ENCODE data around the gene GPR6.

The GPR6 gene, protein sequence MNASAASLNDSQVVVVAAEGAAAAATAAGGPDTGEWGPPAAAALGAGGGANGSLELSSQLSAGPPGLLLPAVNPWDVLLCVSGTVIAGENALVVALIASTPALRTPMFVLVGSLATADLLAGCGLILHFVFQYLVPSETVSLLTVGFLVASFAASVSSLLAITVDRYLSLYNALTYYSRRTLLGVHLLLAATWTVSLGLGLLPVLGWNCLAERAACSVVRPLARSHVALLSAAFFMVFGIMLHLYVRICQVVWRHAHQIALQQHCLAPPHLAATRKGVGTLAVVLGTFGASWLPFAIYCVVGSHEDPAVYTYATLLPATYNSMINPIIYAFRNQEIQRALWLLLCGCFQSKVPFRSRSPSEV

DNA sequence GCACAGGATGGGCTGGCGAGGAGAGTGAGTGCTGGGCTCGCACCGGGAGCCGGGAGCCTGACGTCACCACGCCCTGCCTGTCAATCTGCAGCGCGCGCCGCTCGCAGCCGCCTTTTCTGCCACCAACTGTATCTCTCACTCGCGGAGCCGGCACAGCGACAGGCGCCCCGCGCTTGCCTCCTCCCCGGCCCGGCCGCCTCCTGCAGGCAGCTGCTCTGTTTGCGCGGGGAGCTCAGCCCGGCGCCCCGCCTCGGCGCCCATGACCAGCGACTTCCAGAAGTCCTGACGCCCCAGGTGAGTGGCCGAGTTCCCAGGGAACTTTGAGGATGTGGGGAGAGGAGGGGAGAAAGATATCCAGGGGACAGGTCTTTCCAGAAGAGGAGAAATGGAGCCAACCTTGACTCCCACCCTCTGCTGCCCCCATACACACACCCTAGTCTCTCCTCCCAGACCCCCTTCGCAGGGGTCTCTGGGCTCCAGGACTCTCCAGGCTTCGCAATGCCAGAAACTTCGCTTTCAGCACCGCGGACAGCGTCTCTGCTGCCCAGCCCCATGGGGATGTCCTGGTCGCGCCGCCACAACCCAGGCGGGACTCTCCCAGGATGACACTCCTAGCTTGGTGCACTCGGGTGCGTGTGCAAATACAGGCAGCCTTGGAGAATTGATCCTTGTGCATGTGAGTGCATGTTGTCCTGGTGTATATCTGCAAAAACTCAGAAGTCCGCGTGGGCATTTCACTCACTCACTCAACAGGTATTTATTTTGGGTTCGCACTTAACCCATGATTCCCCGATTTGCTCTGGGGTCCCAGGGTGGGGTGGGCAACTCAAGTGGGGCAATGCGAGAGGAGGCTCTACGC, at the start of gene GPR6:
Gene GPR6, plus strand, starts transcription at position 138 of the 859 bp plus-strand sequence. CDS start 802 bp downstream, outside the sequence.
- DNase-seq (ENCODE audit: low read depth in 1 of 2, low spot score in 1 of 2), result peak in 1 of 2 donors; percentile 5

DNA sequence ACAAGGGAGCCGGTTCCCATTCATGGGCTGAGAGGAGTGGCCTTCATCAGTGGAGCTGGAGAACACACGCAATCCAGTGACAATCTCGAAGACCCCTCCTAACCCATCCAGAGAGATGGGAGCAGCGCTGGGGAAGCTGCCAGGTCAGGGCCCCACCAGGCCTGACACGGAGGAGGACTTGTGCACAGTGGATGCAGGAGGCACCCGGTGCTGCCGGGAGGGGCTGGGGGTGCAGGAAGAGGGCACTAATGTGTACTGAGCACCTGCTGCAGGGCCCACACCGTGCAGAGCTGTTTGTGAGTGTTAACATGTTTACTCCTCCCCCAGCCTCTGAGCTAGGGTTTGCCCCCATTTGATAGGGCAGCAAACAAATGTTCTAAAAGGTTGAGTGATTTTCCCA, 43.8 kb upstream of the GPR6 start:
- no peak for DNase-seq (ENCODE audit: low read depth in 1 of 2, low spot score in 1 of 2)

DNA sequence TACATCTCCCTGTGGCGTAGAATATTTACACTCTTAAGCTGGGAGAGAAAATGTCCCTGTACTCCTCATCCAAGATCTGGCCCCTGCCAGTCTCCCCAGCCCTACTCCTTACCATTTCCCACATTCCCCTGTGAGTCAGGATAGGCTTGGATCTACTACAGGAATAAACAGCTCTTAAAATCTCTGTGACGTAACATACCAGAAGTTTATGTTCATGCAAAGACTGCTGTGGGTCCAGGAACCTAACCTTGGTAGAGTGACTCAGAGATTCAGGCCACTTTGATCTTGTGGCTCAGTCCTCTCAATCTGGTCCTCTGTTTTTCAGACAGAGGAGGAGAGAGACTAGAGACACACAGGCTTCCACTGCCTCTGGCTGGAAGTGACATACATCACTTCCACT, 38.5 kb upstream of the GPR6 start:
- no peak for DNase-seq (ENCODE audit: low read depth in 1 of 2, low spot score in 1 of 2)

DNA sequence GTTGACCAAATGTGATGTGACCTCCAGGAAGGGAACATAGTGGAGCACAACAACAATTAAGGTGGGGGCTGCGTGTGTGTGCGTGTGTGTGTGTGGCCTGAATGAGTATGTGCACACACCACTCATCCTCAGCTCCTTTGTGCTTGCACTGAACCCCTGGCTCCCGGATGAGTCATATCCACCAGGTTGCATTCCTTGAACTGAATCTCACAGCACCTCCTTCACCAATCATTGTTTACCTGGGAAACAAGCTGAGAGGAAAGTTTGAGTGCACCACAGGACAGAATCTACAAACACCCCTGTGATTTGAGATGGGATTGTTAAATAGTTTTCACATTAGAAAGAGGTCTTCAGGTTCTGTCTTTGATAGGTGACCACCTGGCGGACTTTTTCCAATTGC, 33.7 kb upstream of the GPR6 start:
- no peak for DNase-seq (ENCODE audit: low read depth in 1 of 2, low spot score in 1 of 2)

DNA sequence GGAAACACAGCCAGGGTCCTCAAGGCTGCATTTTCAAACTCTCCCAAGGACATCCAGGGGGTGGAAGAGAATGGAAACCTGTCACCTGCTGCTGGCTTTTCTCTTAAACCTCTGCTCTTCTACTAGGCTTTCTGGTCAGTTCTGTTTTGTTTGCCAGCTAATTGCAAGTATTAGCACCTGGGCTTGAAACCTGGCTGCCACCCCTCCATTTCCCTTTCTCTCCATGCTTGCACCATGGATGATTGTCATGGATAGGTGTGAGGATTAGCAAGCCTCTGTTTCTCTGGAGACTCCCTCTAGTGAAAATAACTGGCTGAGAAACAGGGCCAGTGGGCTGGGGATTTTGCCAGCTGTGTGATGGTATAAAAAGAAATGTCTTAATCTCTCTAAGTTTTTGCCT, 33.0 kb upstream of the GPR6 start:
- DNase-seq (ENCODE audit: low read depth in 1 of 2, low spot score in 1 of 2), result no peak

DNA sequence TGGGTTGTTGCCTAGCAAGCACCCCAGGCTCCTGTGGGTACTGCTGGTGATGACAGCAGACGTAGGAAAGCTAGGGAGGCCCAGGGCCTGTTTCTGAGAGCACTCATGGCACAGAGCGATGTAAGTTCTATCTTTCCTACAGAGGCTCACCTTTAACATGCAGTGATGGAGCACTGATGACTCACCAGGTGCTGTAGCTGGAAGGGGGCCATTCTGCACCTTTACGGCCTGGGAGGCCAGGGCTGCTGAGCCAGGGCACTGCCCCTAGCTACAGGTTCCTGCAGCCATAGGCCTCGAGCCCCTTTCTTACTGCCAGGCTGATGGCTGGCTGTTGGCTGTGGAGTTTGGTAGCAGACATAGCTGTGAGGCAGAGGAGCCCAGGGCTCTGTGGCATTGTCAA, 31.1 kb upstream of the GPR6 start:
- DNase-seq (ENCODE audit: low read depth in 1 of 2, low spot score in 1 of 2), result no peak

DNA sequence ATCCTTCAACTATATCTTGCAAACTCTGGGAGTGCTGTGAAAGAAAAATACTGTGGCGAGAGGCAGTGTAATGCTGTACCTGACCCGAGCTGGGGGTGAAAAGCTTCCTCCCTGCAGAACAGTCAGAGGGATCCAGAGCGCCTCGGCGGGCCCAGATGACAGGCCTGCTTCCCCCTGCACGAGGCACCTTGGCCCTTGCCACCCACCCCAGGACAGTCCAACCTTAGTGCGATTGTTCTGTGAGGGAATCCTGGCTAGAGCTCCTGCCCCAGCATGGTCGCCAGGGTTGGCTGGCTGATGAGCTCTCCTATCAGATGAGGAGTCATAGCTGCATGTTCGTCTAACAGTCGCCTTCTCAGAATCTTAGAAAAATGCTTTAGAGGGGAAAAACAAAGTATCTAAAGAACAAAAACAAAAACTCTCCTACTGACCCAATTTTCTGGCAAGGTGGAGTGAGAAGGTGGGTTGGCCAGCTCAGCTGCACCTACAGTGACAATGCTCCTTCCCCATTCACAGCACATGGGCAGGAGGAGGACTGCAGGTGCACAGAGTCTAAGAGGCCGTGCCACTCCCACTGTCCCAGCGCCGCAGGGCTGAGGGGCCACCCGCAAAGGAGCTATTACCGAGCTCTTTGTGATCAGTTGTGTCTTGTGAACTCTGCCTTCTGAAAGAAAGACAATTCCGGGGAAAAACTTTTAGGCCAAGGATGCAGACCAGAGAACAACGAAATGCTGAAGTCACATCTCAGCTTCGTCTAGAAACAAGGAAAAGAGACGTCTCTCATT, 28.6 kb upstream of the GPR6 start:
- DNase-seq (ENCODE audit: low read depth in 1 of 2, low spot score in 1 of 2), result no peak

DNA sequence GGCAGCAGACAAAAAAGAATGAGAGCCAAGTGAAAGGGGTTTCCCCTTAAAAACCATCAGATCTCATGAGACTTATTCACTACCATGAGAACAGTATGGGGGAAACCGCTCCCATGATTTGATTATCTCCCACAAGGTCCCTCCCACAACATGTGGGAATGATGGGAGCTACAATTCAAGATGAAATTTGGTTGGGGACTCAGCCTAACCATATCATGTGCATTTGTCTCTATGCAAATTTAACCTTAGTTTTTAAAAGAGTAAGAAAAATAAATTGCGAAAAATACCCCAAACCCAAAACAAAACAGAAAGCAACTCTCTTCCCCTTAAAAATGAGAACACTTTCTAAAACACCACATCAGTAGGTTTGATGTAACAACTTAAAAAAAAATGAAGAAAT, 22.6 kb upstream of the GPR6 start:
- no peak for DNase-seq (ENCODE audit: low read depth in 1 of 2, low spot score in 1 of 2)

DNA sequence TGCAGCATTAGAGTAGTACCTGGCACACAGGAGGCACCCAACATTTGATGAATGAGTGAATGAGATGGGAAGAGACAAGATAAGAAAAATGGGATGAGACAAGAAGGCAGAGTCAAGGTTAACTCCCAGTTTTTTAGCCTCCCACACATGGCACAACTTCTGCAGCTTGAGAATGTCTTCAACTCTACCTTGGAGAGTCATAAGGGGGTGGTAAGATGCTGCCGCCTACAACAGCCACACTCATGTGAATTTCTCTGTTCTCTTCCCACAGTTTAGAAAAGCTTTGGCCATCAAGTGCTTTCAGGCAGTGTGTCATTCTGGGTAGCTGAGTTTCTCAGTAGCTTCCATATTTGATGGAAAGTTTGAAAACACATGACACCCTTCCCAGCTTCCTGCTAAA, 19.5 kb upstream of the GPR6 start:
- DNase-seq (ENCODE audit: low read depth in 1 of 2, low spot score in 1 of 2), result no peak

DNA sequence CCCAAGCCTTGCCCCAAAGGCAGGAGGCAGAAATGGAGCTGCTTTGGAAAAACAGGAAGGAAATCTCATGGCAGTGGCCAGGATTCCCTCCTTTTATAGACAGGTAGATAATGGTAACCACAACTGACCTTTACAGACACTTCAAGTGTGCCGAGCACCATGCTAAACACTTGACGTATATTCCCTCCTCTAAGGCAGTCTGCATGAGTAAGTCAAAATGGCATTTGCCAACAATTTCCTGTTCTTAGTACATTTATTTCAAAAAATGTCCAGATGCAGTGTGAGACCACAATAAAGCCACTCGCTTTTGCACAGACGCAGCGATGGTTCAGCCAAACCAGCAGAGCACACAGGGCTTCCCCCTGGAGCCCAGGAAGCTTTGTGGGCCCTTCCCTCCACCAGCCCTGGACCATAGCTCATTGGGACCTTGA, 16.5 kb upstream of the GPR6 start:
- no peak for DNase-seq (ENCODE audit: low read depth in 1 of 2, low spot score in 1 of 2)

DNA sequence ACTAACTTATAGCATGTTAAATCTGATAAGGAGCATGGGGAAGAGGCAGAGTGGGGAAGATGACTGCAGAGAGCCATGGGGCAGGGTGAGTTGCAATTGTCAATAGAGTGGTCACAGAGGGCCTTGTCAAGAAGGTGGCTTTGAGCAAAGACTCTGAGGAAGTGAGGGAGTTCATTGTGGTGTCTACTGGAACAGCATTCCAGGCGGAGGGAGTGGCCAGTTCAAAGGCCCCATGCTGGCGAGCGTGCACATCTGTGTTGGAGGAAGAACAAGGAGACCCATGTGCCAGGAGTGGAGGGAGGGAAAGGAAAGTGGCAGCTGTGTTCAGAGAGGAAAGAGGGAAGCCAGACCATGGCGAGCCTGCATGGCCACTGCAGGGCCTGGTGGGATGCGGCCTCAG, 15.8 kb upstream of the GPR6 start:
- DNase-seq (ENCODE audit: low read depth in 1 of 2, low spot score in 1 of 2), result no peak

DNA sequence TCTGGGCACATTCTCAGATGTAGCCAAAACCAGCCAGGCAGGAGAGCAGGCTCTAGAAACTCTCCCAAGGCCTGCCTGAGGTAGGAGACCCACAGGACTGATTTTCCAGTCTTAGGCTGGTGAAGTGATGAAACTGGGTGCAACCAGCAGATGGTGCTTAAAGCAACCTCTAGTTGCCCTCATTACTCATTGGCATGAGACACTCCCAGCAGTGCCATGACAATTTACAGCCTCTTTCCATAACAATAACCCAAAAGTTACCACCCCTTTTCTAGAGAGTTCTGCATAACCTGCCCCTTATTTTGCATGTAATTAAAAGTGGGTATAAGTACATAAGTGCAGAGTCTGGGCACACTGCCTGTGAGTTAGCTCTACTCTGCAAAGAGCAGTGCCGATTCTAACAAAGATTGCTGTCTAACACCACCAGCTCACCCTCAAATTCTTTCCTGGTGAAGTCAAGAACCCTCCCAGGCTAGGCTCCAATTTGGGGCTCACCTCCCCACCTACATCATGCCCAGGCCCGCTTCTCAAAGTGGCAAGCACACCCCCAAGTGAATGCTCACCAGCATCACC, 14.4 kb upstream of the GPR6 start:
- no peak for DNase-seq (ENCODE audit: low read depth in 1 of 2, low spot score in 1 of 2)

DNA sequence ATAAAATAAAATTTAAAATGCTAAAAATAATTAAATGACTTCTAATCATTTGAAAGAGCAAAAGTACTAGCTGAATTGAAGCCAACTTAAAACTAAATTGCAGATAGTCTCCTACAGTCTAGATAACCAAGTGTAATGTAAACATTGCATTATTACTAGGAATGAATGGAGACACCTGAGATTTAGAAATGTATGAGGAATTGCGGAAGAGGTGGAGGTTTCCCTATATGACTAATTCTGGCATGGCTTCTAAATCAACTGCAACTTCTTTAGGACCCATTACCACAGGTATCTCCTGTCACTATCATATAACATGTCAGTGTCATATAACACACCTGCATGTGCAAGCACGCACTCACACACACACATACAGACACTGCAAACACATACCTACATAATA, 13.2 kb upstream of the GPR6 start:
- no peak for DNase-seq (ENCODE audit: low read depth in 1 of 2, low spot score in 1 of 2)

DNA sequence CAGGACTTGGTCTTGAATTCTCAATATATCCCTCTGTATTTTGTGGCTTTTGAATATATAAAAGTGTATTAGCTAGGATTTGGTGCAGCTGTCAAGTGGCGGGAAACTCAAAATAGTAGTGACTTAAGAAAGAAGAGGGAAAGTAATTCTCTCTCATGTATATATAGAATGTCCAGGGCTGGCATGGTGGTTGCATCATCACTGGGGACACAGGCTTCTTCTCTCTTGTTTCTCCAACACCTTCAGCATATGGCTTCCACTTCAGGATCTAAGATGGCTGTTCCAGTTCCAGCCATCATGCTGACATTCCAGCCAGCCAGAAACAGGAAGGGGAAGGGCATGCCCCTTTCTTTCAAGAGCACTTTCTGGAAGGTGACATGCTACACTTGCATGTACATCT, 11.8 kb upstream of the GPR6 start:
- DNase-seq (ENCODE audit: low read depth in 1 of 2, low spot score in 1 of 2), result no peak

DNA sequence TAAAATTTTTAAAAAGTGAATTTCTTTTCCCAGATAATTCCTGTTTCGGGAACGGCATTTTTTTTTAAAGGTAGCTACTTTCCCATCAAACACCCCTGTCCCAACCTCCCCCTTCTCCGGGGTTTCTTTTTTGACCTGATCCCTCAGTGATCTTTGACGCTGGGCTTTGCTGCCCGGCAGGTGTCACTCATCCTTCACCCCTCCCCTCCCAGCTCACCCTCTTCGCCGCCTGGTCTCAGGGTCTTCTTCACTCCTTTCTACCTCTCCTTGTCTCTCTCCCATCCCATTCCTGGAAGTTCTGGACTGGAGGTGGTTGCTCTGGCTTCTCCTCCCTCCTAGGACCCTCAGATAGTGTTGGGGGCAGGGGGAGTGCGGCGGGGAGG, 329 bp upstream of the GPR6 start:
- DNase-seq (ENCODE audit: low read depth in 1 of 2, low spot score in 1 of 2), result no peak

DNA sequence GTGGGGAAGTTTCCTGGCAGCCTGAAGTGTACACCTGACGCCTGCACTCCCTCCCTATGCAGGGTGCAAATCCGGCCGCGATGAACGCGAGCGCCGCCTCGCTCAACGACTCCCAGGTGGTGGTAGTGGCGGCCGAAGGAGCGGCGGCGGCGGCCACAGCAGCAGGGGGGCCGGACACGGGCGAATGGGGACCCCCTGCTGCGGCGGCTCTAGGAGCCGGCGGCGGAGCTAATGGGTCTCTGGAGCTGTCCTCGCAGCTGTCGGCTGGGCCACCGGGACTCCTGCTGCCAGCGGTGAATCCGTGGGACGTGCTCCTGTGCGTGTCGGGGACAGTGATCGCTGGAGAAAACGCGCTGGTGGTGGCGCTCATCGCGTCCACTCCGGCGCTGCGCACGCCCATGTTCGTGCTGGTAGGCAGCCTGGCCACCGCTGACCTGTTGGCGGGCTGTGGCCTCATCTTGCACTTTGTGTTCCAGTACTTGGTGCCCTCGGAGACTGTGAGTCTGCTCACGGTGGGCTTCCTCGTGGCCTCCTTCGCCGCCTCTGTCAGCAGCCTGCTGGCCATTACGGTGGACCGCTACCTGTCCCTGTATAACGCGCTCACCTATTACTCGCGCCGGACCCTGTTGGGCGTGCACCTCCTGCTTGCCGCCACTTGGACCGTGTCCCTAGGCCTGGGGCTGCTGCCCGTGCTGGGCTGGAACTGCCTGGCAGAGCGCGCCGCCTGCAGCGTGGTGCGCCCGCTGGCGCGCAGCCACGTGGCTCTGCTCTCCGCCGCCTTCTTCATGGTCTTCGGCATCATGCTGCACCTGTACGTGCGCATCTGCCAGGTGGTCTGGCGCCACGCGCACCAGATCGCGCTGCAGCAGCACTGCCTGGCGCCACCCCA, 1.2 kb downstream of the GPR6 start:
- DNase-seq (ENCODE audit: low read depth in 1 of 2, low spot score in 1 of 2), result no peak

DNA sequence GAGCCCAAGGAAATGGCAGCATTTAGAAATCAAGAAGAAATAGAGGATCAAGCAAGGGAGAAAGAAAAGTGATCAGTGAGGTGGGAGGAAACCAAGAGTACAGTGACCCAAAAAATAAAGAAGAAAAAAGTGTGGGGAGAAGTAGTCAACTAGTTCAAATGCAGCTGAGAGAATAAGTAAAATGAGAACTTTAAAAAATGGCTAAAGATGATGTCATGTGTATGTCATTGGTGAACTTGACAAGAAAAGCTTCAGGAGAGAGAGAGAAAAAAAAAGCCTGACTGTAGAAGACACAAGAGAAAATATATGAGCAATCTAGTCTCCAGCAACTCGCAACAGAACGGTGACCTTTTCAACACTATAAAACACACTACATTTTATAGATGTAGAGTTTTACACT, 6.3 kb downstream of the GPR6 start:
- DNase-seq (ENCODE audit: low read depth in 1 of 2, low spot score in 1 of 2), result no peak

DNA sequence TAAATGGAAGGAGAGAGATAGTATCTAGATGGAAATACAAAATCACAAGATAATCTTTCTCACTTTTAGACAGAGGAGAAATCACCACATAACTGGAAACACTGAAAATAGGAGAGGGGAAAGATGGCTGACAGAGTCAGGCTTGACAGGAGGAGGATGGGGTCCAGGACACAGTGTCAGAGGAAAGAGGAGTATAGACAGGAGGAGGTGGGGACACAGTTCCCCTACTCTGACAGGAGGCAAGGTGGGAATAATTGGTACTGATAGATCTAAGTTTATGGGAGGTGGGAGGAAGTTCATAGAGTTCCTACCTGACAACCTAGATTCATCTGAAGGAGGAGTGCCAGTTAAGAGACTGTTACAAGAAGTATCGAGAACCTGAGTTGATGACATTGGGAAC, 9.1 kb downstream of the GPR6 start:
- no peak for DNase-seq (ENCODE audit: low read depth in 1 of 2, low spot score in 1 of 2)

DNA sequence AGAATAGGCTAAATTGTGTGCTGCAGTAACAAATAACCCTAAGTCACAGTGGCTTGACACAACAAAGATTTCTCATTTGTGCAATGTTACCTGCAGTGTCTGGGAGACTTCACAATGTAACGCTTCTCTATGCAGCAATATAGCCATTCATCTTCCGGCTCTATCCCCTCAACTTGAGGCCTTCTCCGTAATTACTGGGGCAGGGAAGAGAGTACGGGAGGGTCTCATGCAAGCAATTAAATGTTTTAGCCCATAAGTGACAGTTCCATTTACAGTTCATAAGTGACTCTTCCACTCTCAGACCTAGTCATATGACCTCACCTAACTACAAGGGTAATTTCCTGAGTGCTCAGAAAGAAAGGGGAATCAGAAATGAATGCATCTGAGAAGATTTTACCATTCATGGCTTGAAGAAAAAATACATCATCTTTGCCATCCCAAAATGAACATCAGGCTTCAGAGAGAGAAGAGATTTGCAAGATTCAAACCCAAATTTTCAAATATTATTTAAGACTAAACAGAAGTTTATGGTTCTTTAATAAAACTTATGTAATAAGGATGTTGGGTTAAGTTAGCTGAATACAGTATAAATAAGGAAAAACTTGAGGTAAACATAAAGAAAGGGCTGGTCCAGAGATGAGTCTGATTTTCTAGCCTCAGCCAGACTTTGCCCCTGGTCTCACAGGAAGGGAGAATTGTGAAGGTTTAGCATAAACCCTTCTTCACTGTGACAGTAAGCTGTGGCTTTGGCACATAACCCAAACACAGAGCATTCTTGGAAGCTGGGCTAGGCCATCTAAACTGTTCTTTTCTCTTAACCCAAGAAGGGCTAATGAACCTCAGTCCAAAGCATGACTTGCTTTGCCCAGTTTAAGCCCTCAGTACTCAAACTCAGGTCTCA, 13.3 kb downstream of the GPR6 start:
- DNase-seq (ENCODE audit: low read depth in 1 of 2, low spot score in 1 of 2), result no peak

Measured in stimulated activated CD4-positive, alpha-beta T cell treated with anti-CD3 and anti-CD28 coated beads, Interleukin-15, amount 100 ng/mL, for 1 hour (primary cell).